B cell (primary cell): ENCODE data around the gene CPSF6. TPM values are rescaled to one million over a fixed set of nuclear protein-coding genes. Genes with fewer than 3 reads are reported as not detected.

Source experiments
- ATAC-seq: fragments of 200-7000 bp; cut with Tn5 transposase; one replicate; pipeline ENCODE4 v1.10.0; 2021; ENCODE audit warnings: low read depth, mild to moderate bottlenecking, moderate number of reproducible peaks, moderate library complexity
- CTCF ChIA-PET: fragments of 350-600 bp; sonication (Branson Sonifier 250); formaldehyde crosslinking; loops from one replicate; lab custom pipeline; 2021; ENCODE audit warnings: antibody characterized with exemption, inconsistent platforms; lab: Charles Lee
- POLR2A ChIA-PET: fragments of 350-600 bp; sonication (Branson Sonifier 250); formaldehyde crosslinking; loops from one replicate; lab custom pipeline; 2021; ENCODE audit warnings: antibody characterized with exemption; lab: Charles Lee
- DNase-seq: peaks from one replicate; pipeline ENCODE4 v3.0.0; 2013
- H2AFZ ChIP-seq: 2 replicates; pipeline ENCODE4 v1.6.1; 2012; ENCODE audit warnings: mild to moderate bottlenecking, low read depth, low read length; ENCODE audit not compliant: insufficient read depth, poor library complexity, severe bottlenecking
- H3K27ac ChIP-seq, 2 donors: 1 replicate in 1 of 2; 2 replicates in 1 of 2; pipeline ENCODE4 v1.5.1; 2012 to 2013; ENCODE audit warnings: low read length in 2 of 2, mild to moderate bottlenecking in 2 of 2, moderate library complexity in 1 of 2
- H3K27me3 ChIP-seq, 4 experiments: fragments of 200-600 bp in 1 of 4; sonication (generic) in 1 of 4; replicated peaks in 1 of 4; 1 replicate in 2 of 4; 2 replicates in 2 of 4; pipeline versions ENCODE4 v1.6.1 to v1.7.0; 2013 to 2016; ENCODE audit warnings: low read length in 3 of 4, mild to moderate bottlenecking in 2 of 4, mixed read lengths in 1 of 4, moderate library complexity in 1 of 4; ENCODE audit not compliant: insufficient read depth in 4 of 4, control insufficient read depth in 3 of 4; ENCODE audit errors: control extremely low read depth in 1 of 4
- H3K36me3 ChIP-seq, 2 experiments: replicated peaks in 1 of 2; 1 replicate in 1 of 2; 2 replicates in 1 of 2; pipeline versions ENCODE4 v1.6.1 to v1.7.1; 2013; ENCODE audit warnings: low read length in 1 of 2; ENCODE audit not compliant: insufficient read depth in 2 of 2, control insufficient read depth in 1 of 2; ENCODE audit errors: control extremely low read depth in 1 of 2, extremely low read depth in 1 of 2
- H3K4me1 ChIP-seq, 2 donors: fragments of 200-600 bp in 1 of 2; sonication (generic) in 1 of 2; 1 replicate in 1 of 2; 2 replicates in 1 of 2; pipeline versions ENCODE4 v1.5.1 to v1.6.1; 2013 to 2017; ENCODE audit warnings: low read length in 2 of 2; ENCODE audit not compliant: control insufficient read depth in 2 of 2, insufficient read depth in 2 of 2
- H3K4me2 ChIP-seq: replicated peaks from 2 replicates; pipeline ENCODE3; 2012; ENCODE audit warnings: mild to moderate bottlenecking, low read depth, low read length; ENCODE audit not compliant: poor library complexity, severe bottlenecking
- H3K4me3 ChIP-seq, 5 experiments: fragments of 200-600 bp in 1 of 5; sonication (generic) in 1 of 5; 1 replicate in 3 of 5; 2 replicates in 2 of 5; pipeline versions ENCODE4 v1.5.1 to v1.7.0; 2011 to 2016; ENCODE audit warnings: low read length in 4 of 5, mild to moderate bottlenecking in 4 of 5, low read depth in 2 of 5, control low read depth in 1 of 5, moderate library complexity in 1 of 5; ENCODE audit not compliant: insufficient read depth in 1 of 5; ENCODE audit errors: control extremely low read depth in 1 of 5, extremely low read depth in 1 of 5
- H3K79me2 ChIP-seq: fragments of 200-600 bp; sonication (generic); one replicate; pipeline ENCODE4 v1.6.0; 2016; ENCODE audit warnings: low read length; ENCODE audit not compliant: control insufficient read depth, insufficient read depth
- H3K9ac ChIP-seq: fragments of 200-600 bp; sonication (generic); 2 replicates; pipeline ENCODE4 v1.6.1; 2017; ENCODE audit warnings: mild to moderate bottlenecking, low read length, moderate library complexity
- H3K9me3 ChIP-seq, 3 donors: one replicate each; pipeline versions ENCODE4 v1.6.1 to v1.7.1; 2013; ENCODE audit warnings: low read length in 2 of 3; ENCODE audit not compliant: control insufficient read depth in 2 of 3, insufficient read depth in 1 of 3; ENCODE audit errors: control extremely low read depth in 1 of 3
- H4K20me1 ChIP-seq: 2 replicates; pipeline ENCODE4 v1.6.0; 2012; ENCODE audit warnings: mild to moderate bottlenecking, low read length; ENCODE audit not compliant: insufficient read depth, control insufficient read depth, poor library complexity, severe bottlenecking
- H3K27ac Mint-ChIP-seq: one replicate; pipeline ENCODE4 v1.8.0; 2021; ENCODE audit warnings: mixed read lengths
- H3K27me3 Mint-ChIP-seq: one replicate; pipeline ENCODE4 v1.8.0; 2021; ENCODE audit warnings: mixed read lengths
- H3K4me1 Mint-ChIP-seq: one replicate; pipeline ENCODE4 v1.8.0; 2021; ENCODE audit warnings: mixed read lengths
- H3K4me3 Mint-ChIP-seq: one replicate; pipeline ENCODE4 v1.8.0; 2021; ENCODE audit warnings: mixed read lengths
- H3K9me3 Mint-ChIP-seq: one replicate; pipeline ENCODE4 v1.8.0; 2022; ENCODE audit warnings: mixed read lengths; ENCODE audit not compliant: insufficient read depth
- EZH2 ChIP-seq: IDR thresholded peaks from 2 replicates; pipeline ENCODE4 v1.6.1; 2012; ENCODE audit warnings: borderline replicate concordance, low read depth, mild to moderate bottlenecking, moderate library complexity, low read length; ENCODE audit not compliant: insufficient read depth, poor library complexity, severe bottlenecking
- WGBS: methylation state at CpG from one replicate; pipeline ENCODE4 v1.1.5; 2013; ENCODE audit warnings: missing lambda C conversion rate; ENCODE audit not compliant: insufficient coverage; 5-methylcytosine and 5-hydroxymethylcytosine counted together
- intact Hi-C: fragments of 100-400 bp; cut with micrococcal nuclease; formaldehyde crosslinking; loops from one replicate; pipeline ENCODE4 v1.10.0; 2022
- polyA plus RNA-seq: library from polyadenylated mRNA; depleted of rRNA; stranded (reverse); fragments of >200 nt; gene quantifications from 2 replicates; pipeline ENCODE4 v1.2.3, GENCODE V29; 2012
- total RNA-seq, 2 donors: library from RNA; stranded (reverse); fragments of 120-200 nt in 1 of 2; gene quantifications; 1 replicate in 1 of 2; 2 replicates in 1 of 2; pipeline versions ENCODE4 v1.2.3 to v1.2.4, GENCODE V29; 2013 to 2022
- TF ChIP-seq, protein P1 (sequence below): fragments of 200-600 bp; IDR thresholded peaks from one replicate; pipeline ENCODE4 v1.8.0; 2022; ENCODE audit warnings: antibody characterized with exemption, mild to moderate bottlenecking

CPSF6 gene
- total and polyA plus RNA-seq, 2 donors (not counting 1 experiment from before 2014, with no cell fraction given), result 22.3 to 108 TPM

DNA sequence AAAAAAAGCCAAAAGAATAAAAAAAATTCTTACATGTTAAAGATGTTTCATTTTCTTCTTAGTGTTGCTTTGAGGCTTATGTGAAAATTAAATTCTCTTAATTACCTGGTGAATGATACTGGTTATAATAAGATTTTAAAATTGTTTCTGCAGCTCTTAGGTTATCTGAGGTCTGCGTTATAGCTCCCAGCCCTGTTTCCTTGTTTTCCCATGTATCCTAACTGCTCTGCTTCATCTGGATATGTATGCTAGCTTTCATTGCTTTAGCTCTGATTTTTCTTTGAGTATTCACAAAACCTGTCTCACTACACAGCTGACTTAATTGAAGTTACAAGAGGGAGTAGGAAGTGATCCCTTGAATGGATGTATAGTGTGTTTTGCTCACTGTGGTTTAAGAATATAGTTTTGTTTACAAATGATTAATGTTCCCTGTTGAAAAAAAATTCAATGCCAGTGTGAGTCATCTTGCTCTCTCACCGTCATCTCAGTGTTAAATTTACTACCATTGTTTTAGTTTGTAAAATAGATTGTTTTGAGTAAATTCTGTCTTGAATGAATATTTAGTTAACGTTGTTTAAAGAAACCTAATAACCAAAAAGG lies 26.8 kb downstream of the CPSF6 start:
- Mint-ChIP-seq H3K4me3 (no peak overlapping the region), H3K4me1 (no peaks in the 10 kb centered on the region), H3K9me3 (no peaks in the 10 kb centered on the region), H3K27me3 (no peaks in the 10 kb centered on the region), H3K27ac (no peak overlapping the region)
- Histone ChIP-seq H4K20me1 (peaks cover 7% of the 10 kb centered on the region), H3K9ac (no peak overlapping the region), H3K4me1 (no peaks in the 10 kb centered on the region), H3K4me2 (no peak overlapping the region), H3K9me3 (no peaks in the 10 kb centered on the region), H3K4me3 (no peak overlapping the region), H3K27me3 (no peaks in the 10 kb centered on the region), H2AFZ (no peak overlapping the region), H3K27ac (no peak overlapping the region), H3K36me3 (peaks cover 8 to 44% of the 10 kb centered on the region in 2 experiments), H3K79me2 (peaks cover 4% of the 10 kb centered on the region)
- ATAC-seq (no peak), DNase-seq (no peak)
- no peak for TF ChIP-seq EZH2
- TF ChIP-seq, protein P1, sequence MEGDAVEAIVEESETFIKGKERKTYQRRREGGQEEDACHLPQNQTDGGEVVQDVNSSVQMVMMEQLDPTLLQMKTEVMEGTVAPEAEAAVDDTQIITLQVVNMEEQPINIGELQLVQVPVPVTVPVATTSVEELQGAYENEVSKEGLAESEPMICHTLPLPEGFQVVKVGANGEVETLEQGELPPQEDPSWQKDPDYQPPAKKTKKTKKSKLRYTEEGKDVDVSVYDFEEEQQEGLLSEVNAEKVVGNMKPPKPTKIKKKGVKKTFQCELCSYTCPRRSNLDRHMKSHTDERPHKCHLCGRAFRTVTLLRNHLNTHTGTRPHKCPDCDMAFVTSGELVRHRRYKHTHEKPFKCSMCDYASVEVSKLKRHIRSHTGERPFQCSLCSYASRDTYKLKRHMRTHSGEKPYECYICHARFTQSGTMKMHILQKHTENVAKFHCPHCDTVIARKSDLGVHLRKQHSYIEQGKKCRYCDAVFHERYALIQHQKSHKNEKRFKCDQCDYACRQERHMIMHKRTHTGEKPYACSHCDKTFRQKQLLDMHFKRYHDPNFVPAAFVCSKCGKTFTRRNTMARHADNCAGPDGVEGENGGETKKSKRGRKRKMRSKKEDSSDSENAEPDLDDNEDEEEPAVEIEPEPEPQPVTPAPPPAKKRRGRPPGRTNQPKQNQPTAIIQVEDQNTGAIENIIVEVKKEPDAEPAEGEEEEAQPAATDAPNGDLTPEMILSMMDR, result no peak
- CTCF ChIA-PET, result interaction anchor here (0.7 to 0.8 kb wide), 3 partner anchors 110 to 1272 kb away, joined by 3 read pairs; no protein-coding TSS in a partner anchor
- intact Hi-C loops, result no loop called here
- no CpG with 5 or more reads among the region's 3 CpGs for WGBS
- POLR2A ChIA-PET, result no interaction called here

DNA sequence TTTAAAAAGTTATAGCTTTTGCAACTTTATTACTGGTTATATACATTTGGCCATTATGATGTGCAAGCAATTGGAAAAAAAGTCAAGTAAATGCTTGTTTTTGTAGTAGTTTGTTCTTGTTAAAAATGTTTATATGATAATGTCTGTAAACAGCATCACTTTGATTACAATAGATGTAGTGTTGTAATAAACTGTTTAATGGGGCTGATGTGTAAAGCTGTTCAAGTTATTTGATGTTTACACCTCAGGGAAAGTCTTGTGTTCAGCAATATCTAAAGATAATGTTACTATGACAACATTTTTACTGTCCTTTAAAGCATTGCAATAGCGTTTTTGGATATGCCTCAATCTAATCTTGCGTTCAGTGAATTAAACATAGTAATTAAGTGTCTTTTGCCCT lies 30.4 kb downstream of the CPSF6 start:
- no peak for ATAC-seq
- intact Hi-C loops, result no loop called here
- H3K4me2 ChIP-seq, result no peak overlapping the region
- H3K27me3 Mint-ChIP-seq, result no peaks in the 10 kb centered on the region
- ChIA-PET POLR2A (no interaction called here), CTCF (interaction anchor here (1.0 kb wide), 1 partner anchor 440 kb away, joined by 4 read pairs; no protein-coding TSS in a partner anchor)
- H3K79me2 ChIP-seq, result no peaks in the 10 kb centered on the region
- no peaks in the 10 kb centered on the region for H3K4me1 ChIP-seq
- no CpG with 5 or more reads among the region's 2 CpGs for WGBS
- no peaks in the 10 kb centered on the region for H3K4me1 Mint-ChIP-seq
- no peak overlapping the region for H3K4me3 ChIP-seq
- no peak for TF ChIP-seq EZH2
- TF ChIP-seq, protein P1, result no peak
- H2AFZ ChIP-seq, result no peak overlapping the region
- no peak overlapping the region for H3K27ac Mint-ChIP-seq
- peaks cover 7% of the 10 kb centered on the region for H4K20me1 ChIP-seq
- no peak overlapping the region for H3K27ac ChIP-seq
- no peak for DNase-seq
- H3K36me3 ChIP-seq, result peaks cover 10 to 14% of the 10 kb centered on the region in 2 experiments
- no peaks in the 10 kb centered on the region for H3K27me3 ChIP-seq
- no peaks in the 10 kb centered on the region for H3K9me3 ChIP-seq
- H3K9me3 Mint-ChIP-seq, result no peaks in the 10 kb centered on the region
- H3K4me3 Mint-ChIP-seq, result no peak overlapping the region
- no peak overlapping the region for H3K9ac ChIP-seq
